Right atrium auricular region (tissue), 2 donors: ENCODE data around the gene THSD7A. TPM values are rescaled to one million over a fixed set of nuclear protein-coding genes. Genes with fewer than 3 reads are reported as not detected.

Source experiments
- DNase-seq: peaks from one replicate; pipeline ENCODE4 v3.0.0-alpha.2; 2019; ENCODE audit warnings: low spot score
- H3K27ac ChIP-seq, 2 donors: fragments of 200-600 bp; sonication (generic); 1 replicate in 1 of 2; 2 replicates in 1 of 2; pipeline ENCODE4 v1.5.1; 2016 to 2019
- H3K27me3 ChIP-seq, 2 donors: fragments of 200-600 bp; sonication (generic); one replicate each; pipeline versions ENCODE4 v1.5.1 to v1.6.0; 2017 to 2019
- H3K36me3 ChIP-seq: fragments of 200-600 bp; sonication (generic); one replicate; pipeline ENCODE4 v1.5.1; 2016
- H3K4me1 ChIP-seq, 2 donors: fragments of 200-600 bp; sonication (generic); one replicate each; pipeline versions ENCODE4 v1.5.1 to v1.6.0; 2017 to 2019
- H3K4me3 ChIP-seq, 2 donors: fragments of 200-600 bp; sonication (generic); 1 replicate in 1 of 2; 2 replicates in 1 of 2; pipeline ENCODE4 v1.5.1; 2017 to 2019; ENCODE audit warnings: mild to moderate bottlenecking in 1 of 2, moderate library complexity in 1 of 2
- H3K9me3 ChIP-seq, 2 donors: fragments of 200-600 bp; sonication (generic); one replicate each; pipeline ENCODE4 v1.5.1; 2019
- CTCF ChIP-seq, 2 donors: fragments of 200-600 bp; sonication (generic); IDR thresholded peaks; one replicate each; pipeline ENCODE4 v1.5.1; 2019; ENCODE audit warnings: antibody characterized with exemption in 2 of 2
- total RNA-seq, 2 donors: library from RNA; depleted of rRNA; stranded (reverse); fragments of >200 nt; gene quantifications; one replicate each; pipeline ENCODE4 v1.1.0, GENCODE V29; 2016

Gene THSD7A
- total RNA-seq, 2 donors from 2014 or later: 0.85 to 2.9 TPM

- TF ChIP-seq CTCF (IDR thresholded peaks at IDR 0.05): no peak
- H3K27me3 ChIP-seq: no peaks in the 10 kb centered on the region
- no peak overlapping the region for H3K27ac ChIP-seq
- DNase-seq: no peak
- H3K4me3 ChIP-seq: no peak overlapping the region
- no peaks in the 10 kb centered on the region for H3K9me3 ChIP-seq
- no peaks in the 10 kb centered on the region for H3K36me3 ChIP-seq
- no peaks in the 10 kb centered on the region for H3K4me1 ChIP-seq
These were observed 88.5 kb downstream of the THSD7A start for GRCh38 chr7:11743548-11743947.

GRCh38 chr7:11743016-11743415 is 89.0 kb downstream of the THSD7A start:
- Histone ChIP-seq H3K9me3 (no peaks in the 10 kb centered on the region), H3K27ac (no peak overlapping the region), H3K4me1 (no peaks in the 10 kb centered on the region), H3K36me3 (no peaks in the 10 kb centered on the region), H3K27me3 (no peaks in the 10 kb centered on the region), H3K4me3 (no peak overlapping the region)
- DNase-seq: no peak
- TF ChIP-seq CTCF (IDR thresholded peaks at IDR 0.05): no peak

GRCh38 chr7:11742496-11742895 is 89.5 kb downstream of the THSD7A start:
- H3K36me3 ChIP-seq: no peaks in the 10 kb centered on the region
- H3K27me3 ChIP-seq: no peaks in the 10 kb centered on the region
- H3K27ac ChIP-seq: no peak overlapping the region
- H3K9me3 ChIP-seq: no peaks in the 10 kb centered on the region
- H3K4me1 ChIP-seq: no peaks in the 10 kb centered on the region
- no peak for DNase-seq
- no peak overlapping the region for H3K4me3 ChIP-seq
- no peak for TF ChIP-seq CTCF (IDR thresholded peaks at IDR 0.05)

GRCh38 chr7:11737723-11738122 is 94.3 kb downstream of the THSD7A start:
- no peak for TF ChIP-seq CTCF (IDR thresholded peaks at IDR 0.05)
- DNase-seq: no peak
- H3K4me3 ChIP-seq: no peak overlapping the region

GRCh38 chr7:11732207-11732606 is 99.8 kb downstream of the THSD7A start:
- Histone ChIP-seq H3K4me1 (no peaks in the 10 kb centered on the region), H3K27me3 (no peaks in the 10 kb centered on the region), H3K9me3 (no peaks in the 10 kb centered on the region), H3K27ac (no peak overlapping the region), H3K4me3 (no peak overlapping the region), H3K36me3 (no peaks in the 10 kb centered on the region)
- no peak for DNase-seq
- TF ChIP-seq CTCF (IDR thresholded peaks at IDR 0.05): no peak

More at GRCh38 chr7:11737723-11738122, 94.3 kb downstream of the THSD7A start:
- Histone ChIP-seq H3K9me3 (no peaks in the 10 kb centered on the region), H3K27ac (no peak overlapping the region), H3K27me3 (no peaks in the 10 kb centered on the region), H3K4me1 (no peaks in the 10 kb centered on the region), H3K36me3 (no peaks in the 10 kb centered on the region)

- TF ChIP-seq CTCF (IDR thresholded peaks at IDR 0.05): no peak
- H3K27me3 ChIP-seq: no peaks in the 10 kb centered on the region
- H3K27ac ChIP-seq: no peak overlapping the region
- no peak overlapping the region for H3K4me3 ChIP-seq
- H3K9me3 ChIP-seq: no peaks in the 10 kb centered on the region
- no peaks in the 10 kb centered on the region for H3K36me3 ChIP-seq
- H3K4me1 ChIP-seq: no peaks in the 10 kb centered on the region
- DNase-seq: no peak
These were observed 101.3 kb downstream of the THSD7A start for GRCh38 chr7:11730725-11731124.
